NAMALWA (cell line): ENCODE measurements around the gene NPTX1.

Source experiments
- DNase-seq: peaks from one replicate; pipeline ENCODE4 v3.0.0-alpha.2; 2015; ENCODE audit warnings: low spot score

Gene NPTX1

DNA sequence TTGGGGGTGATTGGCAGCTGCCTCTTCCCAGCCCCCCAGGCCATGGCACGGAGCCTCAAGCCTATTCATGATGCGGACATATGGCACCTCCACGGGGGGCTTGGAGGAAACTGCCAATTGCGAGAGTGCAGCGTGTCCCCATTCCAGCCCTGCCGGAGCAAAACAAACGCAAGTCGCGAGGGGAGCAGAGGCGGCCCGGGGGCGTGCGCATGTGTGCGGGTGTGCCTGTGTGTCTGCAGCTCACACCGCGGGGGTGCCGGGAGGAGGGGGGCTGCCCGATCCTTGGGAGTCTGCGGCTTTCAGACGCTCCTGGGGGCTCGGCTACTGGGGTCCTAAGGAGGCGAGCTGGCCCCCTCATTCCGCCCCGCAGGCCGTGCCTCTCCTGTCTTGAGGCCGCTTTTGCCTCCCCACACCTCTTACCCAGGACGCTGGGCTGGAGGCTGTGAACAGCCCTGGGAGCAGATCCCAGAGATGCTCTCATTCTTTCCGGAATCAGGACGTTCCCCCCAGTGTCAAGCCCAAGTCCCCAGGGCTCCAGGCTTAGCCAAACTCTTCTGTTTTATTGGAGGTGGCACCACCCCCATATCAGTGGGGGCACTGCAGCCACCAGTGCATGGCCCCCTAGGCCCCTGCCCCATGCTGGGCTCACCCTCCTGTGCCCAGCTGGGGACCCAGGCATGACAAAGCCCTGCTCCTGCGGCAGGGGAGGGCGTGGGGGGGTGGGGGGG lies 32.3 kb downstream of the NPTX1 start:
- DNase-seq = no peak

DNA sequence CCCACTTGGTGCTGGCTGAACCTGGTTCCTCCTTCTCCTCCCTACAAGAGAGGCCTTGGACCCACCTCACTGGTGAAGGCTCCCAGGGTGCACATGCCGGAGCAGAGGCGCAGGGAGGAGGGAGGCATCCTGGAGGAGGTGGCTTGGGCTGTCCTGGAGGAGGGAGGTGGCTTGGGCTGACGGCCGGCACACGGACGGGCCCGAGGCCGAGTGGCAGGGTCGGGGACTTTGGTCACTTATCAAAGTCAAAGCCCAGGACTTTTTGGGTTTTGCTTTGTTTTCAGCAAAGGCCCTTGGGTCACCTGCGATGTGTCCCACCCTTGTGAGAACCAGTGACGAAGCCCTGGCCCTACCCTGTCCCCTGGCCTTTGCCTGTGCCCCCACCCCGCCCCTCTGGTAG lies 32.9 kb downstream of the NPTX1 start:
- DNase-seq = no peak

DNA sequence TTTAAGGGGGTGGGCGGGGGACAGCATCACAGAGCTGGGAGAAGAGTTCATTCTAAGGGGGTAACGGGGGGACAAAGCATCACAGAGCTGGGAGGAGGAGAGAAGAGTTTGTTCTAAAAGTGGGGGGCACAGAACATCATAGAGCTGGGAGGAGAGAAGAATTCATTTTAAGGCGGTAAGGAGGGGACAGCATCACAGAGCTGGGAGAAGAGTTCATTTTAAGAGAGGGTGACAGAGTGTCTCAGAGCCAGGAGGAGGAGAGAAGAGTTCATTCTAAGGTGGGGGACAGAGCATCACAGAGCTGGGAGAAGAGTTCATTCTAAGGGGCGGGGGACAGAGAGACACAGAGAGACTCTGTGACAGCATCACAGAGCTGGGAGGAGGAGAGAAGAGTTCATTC lies 33.6 kb downstream of the NPTX1 start:
- DNase-seq = no peak

DNA sequence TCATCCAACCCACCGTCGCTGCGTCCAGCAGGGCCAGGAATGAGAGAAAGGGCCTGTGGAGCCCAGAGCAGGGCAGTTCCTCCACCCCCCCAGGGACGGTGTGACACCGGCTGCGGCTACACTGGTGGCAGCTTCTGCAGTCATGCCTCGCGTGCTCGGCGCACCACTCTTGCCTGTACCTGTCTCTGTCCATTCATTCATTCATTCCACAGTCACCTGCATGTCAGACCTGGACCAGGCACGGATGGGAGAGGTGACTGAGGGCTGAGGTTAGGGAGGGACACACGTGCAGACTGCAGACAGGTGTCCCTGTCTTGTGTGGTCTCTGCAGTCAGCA lies 34.1 kb downstream of the NPTX1 start:
- no peak for DNase-seq

DNA sequence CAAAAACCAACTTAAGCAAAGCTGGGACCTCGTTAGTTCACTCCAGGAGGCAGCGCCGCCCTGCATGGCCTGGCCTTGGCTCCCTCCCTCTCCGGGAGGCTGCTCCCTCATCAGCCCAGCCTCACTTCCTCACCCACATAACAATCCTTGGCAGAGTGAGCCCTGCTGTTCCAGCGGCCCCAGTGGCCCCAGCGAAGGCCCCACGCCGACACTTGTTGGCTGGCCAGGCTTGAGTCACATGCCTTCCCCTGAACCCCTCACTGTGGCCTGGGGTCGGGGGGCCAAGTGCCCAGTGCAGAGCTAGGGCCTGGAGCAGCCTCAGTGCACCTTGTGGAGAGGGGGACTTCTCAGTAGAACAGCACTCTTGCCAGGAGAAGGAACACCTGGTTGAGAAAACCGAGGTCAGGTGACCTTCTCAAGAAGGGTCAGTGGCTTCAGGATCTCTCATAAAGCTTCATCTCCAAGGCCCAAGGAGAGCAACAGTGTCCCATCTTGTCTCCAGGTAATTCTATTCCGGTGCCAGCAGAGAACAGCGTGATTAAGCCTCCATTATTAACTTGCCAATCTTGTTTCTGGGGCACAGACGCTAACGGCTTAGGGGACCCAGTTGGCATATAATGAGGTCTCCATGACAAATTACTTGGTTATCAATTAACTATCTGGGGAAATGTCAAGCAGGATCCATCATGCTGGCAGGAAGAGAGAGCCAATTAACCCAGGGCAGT lies 34.6 kb downstream of the NPTX1 start:
- DNase-seq = no peak

DNA sequence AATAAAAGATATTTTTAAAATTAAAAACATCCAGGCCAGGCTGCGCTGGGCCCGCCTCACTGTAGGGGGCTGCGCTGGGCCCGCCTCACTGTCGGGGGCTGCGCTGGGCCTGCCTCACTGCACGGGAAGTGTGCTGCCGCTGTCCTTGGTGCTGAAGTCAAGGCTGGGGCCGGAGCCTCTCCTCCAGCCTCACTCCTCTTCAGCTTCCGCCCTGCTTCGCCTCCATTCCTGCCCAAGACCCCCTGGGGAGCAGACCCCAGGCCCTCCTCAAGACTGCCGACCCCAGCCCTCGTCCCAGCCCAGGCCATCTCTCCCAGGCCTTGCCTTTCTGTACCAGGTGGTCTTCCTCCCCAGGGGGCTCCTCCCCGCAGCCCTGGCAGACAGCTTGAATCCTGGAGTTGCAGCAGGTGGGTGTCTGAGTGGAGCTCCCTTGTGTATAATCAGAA lies 35.3 kb downstream of the NPTX1 start:
- peak; percentile 69 for DNase-seq

DNA sequence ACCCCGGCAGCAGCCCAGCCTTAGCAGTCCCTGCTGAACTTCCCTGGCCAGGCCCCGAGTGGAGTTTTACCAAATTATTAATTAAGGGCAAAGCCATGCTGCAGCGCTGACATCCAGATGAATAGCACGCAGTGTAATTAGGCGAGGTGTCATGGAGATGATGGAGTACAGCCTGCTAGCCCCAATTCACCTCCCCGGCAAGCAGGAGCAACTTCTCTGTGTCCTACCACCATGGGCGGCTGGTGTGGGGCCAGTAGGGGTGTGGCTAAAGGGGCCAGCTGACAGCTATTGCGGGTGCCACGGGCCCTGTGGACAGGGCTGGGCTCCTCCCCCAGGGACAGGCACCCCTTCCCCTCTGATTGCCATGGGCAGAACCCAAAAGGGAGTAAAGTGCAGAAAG lies 36.9 kb downstream of the NPTX1 start:
- no peak for DNase-seq

DNA sequence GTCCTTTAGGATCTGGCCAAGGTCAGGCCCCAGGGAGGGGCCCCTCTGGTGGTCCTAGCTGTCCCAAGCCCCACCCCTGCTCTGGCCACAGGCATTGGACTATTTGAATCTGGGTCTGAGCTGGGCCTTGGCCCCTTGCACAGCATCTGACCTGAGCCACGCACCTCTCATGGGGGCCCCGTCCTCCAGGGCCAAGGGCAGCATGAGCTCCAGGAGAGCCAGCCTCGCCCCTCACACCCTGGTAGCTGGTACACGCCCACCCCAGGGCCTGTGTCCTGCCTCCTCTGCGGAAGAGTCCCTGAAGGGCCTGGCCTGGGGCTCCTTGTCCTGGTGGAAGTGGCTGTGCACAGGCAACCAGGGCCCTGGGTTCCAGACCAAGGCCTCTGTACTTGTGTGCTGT lies 37.6 kb downstream of the NPTX1 start:
- no peak for DNase-seq

DNA sequence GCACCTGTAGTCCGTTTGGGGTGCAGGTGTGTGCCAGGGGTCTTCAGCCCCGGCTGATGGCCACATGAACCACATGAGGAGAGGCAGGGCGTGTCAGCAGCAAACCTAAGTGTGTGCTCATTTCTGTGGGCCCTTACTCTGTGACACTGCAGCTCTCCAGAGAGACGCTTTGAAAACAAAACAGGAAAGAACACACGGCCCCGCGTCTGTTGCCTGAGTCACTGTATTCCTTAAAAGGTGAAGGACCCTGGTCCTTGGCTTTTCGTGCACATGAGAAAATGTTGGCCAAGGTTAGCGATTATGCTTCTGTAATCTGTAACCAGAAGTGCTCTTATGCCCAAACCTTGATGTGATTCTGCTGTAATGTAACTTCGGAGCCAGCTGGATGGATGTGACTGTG lies 38.9 kb downstream of the NPTX1 start:
- no peak for DNase-seq

DNA sequence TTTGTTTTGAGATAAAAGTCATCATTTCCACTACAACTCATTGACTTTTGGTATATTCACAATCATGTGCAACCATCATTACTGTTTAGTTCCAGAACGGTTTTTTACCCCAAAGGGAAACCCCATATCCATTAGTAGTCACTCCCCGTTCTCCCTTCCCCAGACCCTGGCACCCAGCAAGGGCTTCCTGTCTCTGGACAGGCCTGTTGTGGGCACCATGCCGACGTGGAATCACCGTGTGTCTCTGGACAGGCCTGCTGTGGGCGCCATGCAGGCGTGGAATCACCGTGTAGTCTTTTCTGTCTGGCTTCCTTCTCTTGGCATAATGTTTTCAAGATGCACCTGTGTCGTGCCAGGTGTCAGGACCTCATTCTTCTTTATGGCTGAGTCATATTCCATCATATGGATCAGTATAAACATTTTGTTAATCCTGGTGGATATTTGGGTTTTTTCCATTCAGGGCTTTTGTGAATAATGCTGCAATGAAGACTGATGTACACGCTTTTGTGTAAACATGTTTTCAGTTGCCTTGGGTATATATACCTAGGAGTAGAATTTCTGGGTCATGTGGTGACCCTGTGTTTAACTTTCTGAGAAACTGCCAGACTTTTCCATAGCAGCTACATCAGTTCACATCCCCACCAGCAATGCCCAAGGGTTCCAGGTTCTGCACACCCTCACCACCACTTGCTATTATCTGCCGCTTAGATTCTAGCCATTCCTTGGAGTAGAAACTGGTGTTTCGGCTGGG lies 42.3 kb downstream of the NPTX1 start:
- DNase-seq = no peak

DNA sequence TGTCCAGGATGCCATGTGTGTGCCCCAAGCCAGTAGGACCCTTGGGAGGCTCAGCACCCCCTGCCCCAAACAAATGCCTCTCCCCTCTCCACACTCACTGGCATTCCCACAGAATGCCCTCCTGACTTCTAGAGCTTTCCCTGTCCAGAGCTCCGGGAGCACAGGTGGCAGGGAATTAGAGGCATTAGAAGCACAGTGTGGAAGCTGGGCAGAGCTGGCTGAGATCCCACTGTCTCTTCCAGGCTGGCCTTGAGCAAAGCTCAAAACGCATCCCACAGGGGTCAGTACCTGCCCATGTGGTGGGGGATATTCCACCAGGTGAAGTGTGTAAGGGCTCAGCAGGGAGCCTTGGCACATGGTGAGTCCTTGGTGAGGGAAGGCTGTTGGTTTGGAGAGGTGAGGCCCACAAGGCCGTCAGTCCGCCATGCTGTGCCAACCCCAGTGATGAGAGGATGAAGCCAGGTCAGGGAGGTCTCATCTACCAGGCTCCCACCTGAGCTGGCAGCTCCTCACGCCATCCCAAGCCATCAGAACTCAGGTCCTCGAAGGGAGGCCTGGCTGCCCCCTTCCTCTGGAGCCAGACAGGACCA lies 43.4 kb downstream of the NPTX1 start:
- no peak for DNase-seq

DNA sequence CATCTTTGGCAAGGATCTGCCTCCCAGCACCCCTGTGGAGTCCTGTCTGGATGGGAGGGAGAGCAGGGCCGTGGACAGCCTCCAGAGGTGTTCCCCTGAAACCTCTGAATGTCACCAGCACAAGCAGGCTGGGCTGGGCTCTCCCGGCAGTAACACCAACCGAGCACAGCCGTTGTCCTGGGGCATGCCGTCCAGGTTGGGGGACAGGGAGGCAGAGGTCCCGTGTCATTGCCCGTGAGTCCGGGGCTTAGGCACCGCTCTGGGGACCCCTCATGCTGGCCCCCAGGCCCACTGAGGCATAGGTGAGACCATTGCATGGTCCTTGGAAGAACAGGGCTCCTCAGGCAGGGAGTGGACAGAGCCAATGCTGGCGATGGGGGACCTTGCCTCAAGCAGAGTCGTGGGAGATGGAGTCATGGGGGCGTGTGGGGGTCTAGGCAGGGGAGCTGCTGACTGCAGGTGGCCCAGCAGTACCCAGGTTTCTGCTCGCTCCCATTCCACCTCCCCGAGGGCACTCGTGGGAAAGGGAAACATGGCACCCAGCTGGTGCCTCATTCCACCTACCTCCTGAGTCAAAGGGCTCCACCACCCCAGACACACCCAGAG lies 44.0 kb downstream of the NPTX1 start:
- no peak for DNase-seq

DNA sequence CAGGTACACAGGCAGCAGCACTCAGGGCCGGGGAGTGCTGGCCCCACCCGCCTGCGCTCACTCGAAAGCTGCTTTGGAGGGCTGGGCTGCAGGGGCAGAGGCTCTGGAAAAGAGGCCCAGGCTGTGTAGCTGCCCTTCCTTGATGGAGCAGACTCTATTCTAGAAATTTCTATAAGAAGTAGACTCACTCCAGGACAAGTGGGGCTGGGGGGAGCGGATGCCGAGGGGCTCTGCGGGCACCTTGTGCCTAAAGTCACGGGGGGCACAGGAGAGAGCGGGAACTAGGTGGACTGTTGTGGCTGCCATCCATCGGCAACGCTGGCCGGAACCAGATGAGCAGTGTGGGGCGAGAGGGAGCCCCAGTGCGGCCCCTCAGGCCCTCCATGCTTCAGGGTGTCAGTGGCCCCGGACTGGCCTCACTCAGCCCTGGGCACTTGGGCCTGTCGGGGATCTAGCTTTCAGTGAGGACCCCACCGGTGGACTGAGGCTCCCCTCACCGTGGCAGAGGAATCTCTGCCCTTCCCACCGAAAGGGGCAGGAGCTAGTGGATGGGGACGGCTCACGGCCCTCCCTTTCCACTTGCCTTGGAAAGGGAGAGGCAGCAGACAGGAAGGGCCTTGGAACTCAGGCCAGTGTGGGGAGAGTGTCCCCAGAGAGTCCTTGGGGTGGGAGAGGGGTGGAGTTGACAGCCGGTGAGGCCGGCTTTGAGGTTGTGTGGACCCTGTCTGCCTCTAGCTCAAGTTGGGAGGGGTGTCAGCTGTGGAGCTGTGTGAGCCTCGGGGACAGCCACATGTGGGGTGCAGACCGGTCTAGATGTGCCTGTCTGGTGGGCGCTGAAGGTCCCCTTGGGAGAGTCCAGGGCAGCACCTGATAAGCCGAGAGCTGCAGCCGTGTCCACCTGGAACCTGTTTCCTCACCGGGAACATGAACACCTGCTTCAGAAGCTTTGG lies 44.9 kb downstream of the NPTX1 start:
- no peak for DNase-seq

DNA sequence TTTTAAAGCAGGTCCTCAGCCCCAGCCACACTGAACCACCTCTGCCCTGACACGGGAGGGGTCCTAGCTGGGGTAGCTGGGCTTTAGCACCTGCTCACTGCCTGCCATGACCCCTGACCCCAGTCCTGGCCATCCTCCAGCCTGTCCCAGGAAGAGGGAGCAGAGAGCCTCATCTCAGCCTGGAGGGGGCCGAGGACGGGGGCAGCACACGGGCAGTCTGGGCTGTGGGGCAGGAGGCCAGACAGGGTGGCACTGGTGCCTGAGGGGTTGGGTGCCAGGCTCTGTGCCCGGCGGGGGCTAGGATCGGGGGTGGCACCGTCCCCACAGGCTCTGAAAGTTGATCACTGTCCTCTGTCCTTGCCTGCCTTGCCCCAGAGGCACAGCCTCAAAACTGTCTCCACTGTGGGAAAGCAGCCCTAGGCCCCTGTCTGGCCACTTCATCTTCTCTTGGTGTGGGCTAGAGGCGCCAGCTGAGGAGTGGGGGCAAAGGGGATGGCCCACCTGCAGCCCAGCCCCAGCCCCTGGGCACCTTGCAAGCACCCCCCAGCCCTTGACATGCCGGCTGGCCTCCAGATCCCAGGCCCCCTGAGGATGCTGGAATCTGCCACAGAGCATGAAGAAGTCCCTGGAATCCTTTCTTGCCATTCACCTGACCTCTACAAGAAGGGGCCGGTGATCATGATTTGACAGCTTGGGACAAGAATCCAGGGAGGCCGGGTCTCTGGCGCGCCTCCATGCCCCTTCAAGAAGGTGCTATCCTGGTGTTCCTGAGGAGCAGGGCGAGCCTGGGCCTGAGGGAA lies 45.8 kb downstream of the NPTX1 start:
- no peak for DNase-seq

DNA sequence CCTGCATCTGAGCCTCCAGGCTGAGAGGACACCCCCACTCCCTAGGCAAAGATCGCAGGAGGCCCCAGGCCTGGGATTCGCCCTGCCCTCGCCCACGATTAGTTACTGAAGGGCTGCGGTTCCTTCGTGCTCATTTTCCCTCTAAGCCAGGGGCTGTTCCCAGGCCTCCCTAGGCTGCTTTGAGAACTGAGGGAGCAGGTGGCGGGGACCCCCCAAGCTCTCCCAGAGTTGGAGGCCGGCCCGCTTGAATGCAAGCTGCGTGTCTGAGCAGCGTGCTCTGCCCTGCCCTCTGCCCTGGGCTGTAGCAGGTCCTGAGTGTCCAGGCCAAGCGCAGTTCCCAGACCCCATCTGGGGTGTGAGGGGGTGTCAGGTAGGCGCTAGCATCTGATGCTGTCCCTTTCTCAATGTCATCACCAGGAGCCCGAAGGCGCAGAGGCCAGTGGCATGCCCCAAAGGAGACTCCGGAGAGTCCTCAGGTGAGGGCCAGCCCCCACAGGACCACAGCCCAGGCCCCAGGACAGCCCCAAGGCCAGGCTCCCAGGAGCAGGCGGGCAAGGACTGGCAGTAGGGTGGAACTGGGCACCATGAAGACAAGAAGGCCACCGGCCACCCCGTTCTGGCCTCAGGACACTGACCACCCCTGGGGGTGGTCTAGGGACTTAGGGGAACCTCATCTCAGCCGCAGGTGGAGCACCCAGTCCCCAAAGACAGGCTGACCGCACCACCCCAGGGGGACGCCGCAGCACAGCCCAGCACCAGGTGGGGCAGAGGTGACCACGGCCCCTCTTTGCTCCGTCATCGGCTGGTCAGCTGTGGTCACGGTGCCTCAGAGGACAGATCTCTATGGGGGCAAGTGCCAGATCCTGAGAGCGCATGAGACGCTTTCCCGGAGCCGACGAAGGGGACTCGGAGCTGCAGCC lies 46.8 kb downstream of the NPTX1 start:
- DNase-seq = no peak

DNA sequence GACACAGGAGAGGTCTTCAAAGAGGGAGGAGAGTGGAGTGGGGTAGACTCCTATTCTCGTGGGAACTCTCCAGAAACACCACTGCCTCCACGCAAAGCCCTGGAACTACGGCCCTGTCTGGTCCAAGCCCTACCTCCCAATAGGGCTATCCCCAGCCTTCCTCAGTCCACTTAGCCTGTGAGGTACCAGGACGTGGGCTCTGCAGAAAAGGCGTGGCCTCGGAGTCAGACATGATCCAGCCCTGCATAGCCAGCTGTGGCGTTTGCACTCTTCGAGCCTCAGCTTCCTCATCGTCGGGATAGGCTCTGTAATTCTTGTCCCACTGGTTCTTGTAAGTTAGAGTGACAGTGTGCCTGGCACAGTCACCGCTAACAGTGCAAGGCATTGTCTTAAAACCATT lies 47.6 kb downstream of the NPTX1 start:
- no peak for DNase-seq

DNA sequence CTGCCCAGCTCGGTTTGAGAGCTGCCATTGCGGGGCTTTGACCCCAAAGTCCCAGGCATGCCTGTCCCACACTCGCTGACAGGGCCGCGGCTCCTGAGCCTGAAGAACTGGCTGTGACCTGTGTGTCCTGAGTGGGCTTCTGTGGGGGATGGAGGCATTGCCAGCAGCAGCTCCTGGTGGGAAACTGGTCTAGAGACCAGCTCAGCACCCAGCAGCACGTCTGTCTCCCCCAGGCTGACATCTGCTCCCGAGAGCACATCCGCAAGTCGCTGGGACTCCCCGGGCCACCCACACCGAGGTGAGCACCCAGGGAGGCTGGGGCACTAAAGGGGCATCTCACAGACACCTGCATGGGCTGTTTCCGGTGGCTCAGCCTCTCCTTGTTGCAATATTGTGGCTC lies 48.0 kb downstream of the NPTX1 start:
- no peak for DNase-seq

DNA sequence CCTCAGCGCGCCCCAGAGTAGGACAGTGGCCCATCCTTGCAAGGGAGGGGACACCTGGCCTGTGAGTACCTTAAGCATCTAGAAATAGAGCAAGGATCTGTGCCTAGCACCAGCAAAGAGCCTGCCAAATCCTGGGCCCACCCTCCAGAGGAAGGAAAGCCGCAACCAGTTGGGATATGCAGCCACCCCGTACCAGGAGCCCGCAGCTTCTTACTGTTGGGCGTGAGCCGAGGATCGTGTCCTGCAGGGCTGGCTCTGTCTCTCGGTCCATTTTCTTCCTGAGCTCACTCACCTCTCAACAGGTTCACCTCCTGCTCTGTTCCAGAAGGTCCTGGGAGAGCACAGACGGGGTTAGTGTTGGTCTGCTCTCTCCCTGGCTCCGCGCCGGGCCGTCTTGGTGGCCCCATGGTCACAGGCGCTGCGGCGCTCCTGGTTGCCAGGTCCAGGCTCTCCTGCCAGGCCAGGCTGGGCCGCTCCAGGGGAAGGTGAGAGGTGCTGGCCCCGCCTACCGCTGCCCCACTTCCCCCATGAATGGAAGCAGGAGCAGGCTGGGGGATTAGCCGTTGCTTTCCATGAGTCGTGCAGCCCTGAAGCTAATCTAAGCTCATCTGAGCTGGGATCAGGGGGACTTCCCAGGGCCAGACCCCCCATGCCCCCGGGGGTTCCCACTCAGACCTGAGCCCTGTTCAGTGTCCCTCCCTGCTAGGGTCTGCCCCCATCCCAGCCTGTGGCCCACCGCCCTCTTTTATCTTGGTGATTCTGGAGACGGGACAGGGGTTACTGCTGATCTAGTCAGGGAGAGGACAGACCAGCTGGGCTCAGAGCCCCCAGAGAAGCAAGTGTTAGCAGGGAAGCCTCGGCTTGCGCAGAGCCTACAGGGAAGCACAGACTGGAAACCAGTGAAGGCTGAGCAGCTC lies 48.8 kb downstream of the NPTX1 start:
- no peak for DNase-seq
